Measurements from ENCODE around the gene COL5A1. TPM values are rescaled to one million over a fixed set of nuclear protein-coding genes. Genes with fewer than 3 reads are reported as not detected.
A peak's percentile ranks its signal among the peaks of the same experiment; 100 is the strongest.

COL5A1 gene
- total and polyA plus RNA-seq, 2 donors from 2014 or later, result 2.4 to 23.8 TPM

GRCh38 chr9:134781591-134782302, 140.1 kb downstream of the COL5A1 start:
- H3K27ac ChIP-seq (ENCODE audit: low read depth in 2 of 2, low read length in 2 of 2), result no peak overlapping the region
- intact Hi-C loops (cut with DNase I), result no loop called here
- no peaks in the 10 kb centered on the region for H3K27me3 ChIP-seq (ENCODE audit: control insufficient read depth, insufficient read depth, low read length)
- peaks cover 0 to 4% (median 0%) of the 10 kb centered on the region in 3 donors for H3K4me1 ChIP-seq (ENCODE audit: control insufficient read depth in 2 of 3, insufficient read depth in 2 of 3, low read depth in 1 of 3, low read length in 3 of 3)
- FAIRE-seq (no peak), DNase-seq (peak in 1 of 5 donors; percentile 30)
- H3K4me3 ChIP-seq (ENCODE audit: low read length in 3 of 3), result no peak overlapping the region
- H3K36me3 ChIP-seq (ENCODE audit: control insufficient read depth in 2 of 3, insufficient read depth in 3 of 3, low read length in 3 of 3), result no peaks in the 10 kb centered on the region
- no peaks in the 10 kb centered on the region for H3K9me3 ChIP-seq (ENCODE audit: control insufficient read depth in 2 of 3, insufficient read depth in 1 of 3, low read length in 3 of 3)
- TF ChIP-seq CTCF (IDR thresholded peaks at IDR 0.05; ENCODE audit: borderline replicate concordance, extremely low read depth, insufficient read depth), result no peak
- no peak overlapping the region for H3K9ac ChIP-seq (ENCODE audit: low read length in 3 of 3)

DNA sequence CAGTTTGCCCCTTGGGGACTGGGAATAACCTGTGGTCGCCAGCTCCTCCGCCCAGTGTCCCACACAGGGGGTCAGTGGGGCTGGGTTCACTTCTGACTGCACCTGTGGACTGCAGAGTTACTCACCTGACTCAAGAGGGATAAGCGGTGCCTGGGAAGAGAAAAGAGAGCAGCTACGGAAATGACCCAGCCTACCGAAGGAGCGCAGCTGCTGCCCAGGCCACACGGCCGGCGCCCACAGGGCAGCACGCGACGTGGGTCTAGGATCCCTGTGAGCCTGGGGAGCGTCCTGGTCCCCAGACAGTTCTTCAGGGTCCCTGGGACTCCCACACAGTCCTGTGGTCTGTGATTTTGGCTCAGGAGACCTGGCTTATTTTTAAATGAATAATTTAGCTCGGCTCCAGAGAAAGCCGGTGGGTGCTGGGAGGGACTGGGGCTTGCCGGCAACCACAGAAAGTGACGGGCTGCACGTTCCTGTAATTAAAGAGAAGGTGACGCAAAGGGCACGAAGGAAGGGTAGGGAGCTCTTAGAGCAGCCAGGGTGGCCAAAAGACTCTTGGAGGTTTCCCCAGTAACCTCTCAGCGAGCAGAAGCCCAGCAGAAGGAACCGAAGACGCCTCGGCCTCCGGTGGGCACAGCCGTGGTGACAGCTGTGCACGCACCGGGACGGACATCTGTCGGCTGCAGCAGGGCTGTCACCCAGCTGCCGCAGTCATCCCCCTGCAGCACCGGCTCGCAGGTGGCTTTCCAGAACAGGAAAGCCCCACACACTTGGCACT, 141.5 kb downstream of the COL5A1 start:
- Histone ChIP-seq H3K9me3 (ENCODE audit: control insufficient read depth in 2 of 3, insufficient read depth in 1 of 3, low read length in 3 of 3) (no peaks in the 10 kb centered on the region), H3K27me3 (ENCODE audit: control insufficient read depth, insufficient read depth, low read length) (no peaks in the 10 kb centered on the region), H3K4me3 (ENCODE audit: low read length in 3 of 3) (no peak overlapping the region), H3K27ac (ENCODE audit: low read depth in 2 of 2, low read length in 2 of 2) (no peak overlapping the region), H3K4me1 (ENCODE audit: control insufficient read depth in 2 of 3, insufficient read depth in 2 of 3, low read depth in 1 of 3, low read length in 3 of 3) (peaks cover 0 to 4% (median 0%) of the 10 kb centered on the region in 3 donors), H3K36me3 (ENCODE audit: control insufficient read depth in 2 of 3, insufficient read depth in 3 of 3, low read length in 3 of 3) (no peaks in the 10 kb centered on the region), H3K9ac (ENCODE audit: low read length in 3 of 3) (no peak overlapping the region)
- TF ChIP-seq CTCF (IDR thresholded peaks at IDR 0.05; ENCODE audit: borderline replicate concordance, extremely low read depth, insufficient read depth), result no peak
- FAIRE-seq, result no peak
- intact Hi-C loops (cut with DNase I), result no loop called here
- no peak for DNase-seq

DNA sequence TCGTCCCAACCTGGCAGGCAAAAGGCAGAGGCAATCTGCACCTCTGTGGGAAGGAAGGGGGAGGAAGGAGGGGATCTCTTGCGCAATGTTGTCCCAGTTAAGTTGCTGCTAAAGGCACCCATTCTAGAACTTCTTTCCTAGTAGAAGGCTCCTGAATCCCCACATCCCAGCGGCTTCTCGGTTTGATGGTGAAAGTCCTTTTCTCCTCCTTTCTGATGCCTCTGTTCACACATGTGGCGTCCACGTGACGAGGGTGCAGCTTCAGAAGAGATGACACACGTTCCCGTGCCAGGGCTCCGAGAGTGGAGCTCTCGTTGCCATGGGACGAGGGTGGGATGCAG, 142.1 kb downstream of the COL5A1 start:
- H3K27me3 ChIP-seq (ENCODE audit: control insufficient read depth, insufficient read depth, low read length), result no peaks in the 10 kb centered on the region
- DNase-seq (no peak), FAIRE-seq (no peak)
- H3K27ac ChIP-seq (ENCODE audit: low read depth in 2 of 2, low read length in 2 of 2), result no peak overlapping the region
- intact Hi-C loops (cut with DNase I), result no loop called here
- no peak overlapping the region for H3K4me3 ChIP-seq (ENCODE audit: low read length in 3 of 3)
- no peak for TF ChIP-seq CTCF (IDR thresholded peaks at IDR 0.05; ENCODE audit: borderline replicate concordance, extremely low read depth, insufficient read depth)
- H3K36me3 ChIP-seq (ENCODE audit: control insufficient read depth in 2 of 3, insufficient read depth in 3 of 3, low read length in 3 of 3), result no peaks in the 10 kb centered on the region
- H3K9me3 ChIP-seq (ENCODE audit: control insufficient read depth in 2 of 3, insufficient read depth in 1 of 3, low read length in 3 of 3), result no peaks in the 10 kb centered on the region
- no peak overlapping the region for H3K9ac ChIP-seq (ENCODE audit: low read length in 3 of 3)
- peaks cover 0 to 4% (median 0%) of the 10 kb centered on the region in 3 donors for H3K4me1 ChIP-seq (ENCODE audit: control insufficient read depth in 2 of 3, insufficient read depth in 2 of 3, low read depth in 1 of 3, low read length in 3 of 3)
